GM12891 (cell line): Measurements from ENCODE around the gene CTNNB1.

Experiments
- POLR2A ChIP-seq: IDR thresholded peaks from 2 replicates; pipeline ENCODE4 v1.6.1; 2011; ENCODE audit warnings: low read depth, low read length, control low read depth
- POLR2AphosphoS5 ChIP-seq: IDR thresholded peaks from 2 replicates; pipeline ENCODE4 v1.6.1; 2011; ENCODE audit warnings: low read depth, low read length, control low read depth

GRCh38 chr3:41213588-41213987 is 14.3 kb downstream of the CTNNB1 start:
- TF ChIP-seq POLR2A, result no peak
- no peak for TF ChIP-seq POLR2AphosphoS5
